GM21786 (cell line): Measurements from ENCODE around the gene CCDC80.
"Not testable (repeated sequence)": the region's sequence is repeated elsewhere in the genome, so short reads cannot be mapped to it uniquely, and the experiment has no call there.

ENCODE experiments used
- ATAC-seq: cut with Tn5 transposase; IDR thresholded peaks from one replicate; pipeline ENCODE4 v1.9.1; 2021; ENCODE audit not compliant: unreplicated experiment

CCDC80 gene

DNA sequence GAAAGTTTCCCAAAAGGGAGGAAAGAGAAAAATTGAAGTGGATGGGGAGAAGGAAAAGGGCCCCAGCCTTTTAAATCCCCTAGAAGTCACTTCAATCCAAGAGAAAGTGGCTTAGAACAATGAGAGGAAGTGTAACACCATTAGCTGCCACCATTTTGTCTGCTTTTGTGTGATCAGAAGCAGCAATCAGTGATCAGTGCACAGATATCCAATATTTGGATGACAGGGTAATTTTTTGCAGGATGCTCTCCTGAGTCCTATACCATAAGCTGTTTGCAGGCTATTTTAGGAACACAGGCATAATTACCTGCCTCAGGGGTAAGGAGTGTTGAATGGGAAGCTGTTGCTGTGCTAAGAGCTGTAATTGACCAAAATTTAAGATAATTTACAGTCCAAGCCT is 47.7 kb downstream of the CCDC80 start:
- ATAC-seq = no peak

DNA sequence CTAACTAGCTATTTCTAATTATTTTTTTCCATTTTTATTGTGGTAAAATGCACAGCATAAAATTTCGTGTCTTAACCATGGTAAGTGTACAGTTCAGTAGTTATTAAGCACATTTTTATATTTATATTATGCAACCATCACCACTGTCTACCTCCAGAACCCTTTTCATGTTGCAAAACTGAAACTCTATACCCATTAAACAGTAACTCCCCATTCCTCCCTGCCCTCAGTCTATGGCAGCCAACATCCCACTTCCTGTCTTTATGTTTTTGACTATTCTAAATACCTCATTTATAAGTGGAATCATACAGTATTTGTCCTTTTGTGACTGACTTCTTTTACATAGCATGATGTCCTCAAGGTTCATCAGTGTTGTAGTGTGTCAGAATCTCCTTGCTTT is 53.6 kb downstream of the CCDC80 start:
- no peak for ATAC-seq

DNA sequence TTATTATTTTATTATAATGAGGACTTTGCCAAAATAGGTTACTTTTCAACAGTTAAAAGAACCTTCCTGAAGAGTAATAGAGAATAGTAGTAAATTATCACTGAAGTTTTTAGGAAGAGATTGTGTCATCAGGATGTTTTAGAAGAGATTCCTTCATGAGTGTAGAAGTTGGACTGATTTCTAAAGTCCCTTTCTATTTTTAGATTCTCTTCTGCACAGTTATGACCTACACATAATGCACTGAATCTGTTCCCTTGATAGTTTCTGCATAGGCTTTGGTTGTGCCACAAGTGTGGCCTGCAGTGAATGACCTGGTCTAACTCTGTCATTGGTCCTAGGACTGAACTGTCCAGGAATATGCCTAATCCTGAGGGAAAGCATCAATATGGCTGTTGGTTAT is 55.2 kb downstream of the CCDC80 start:
- no peak for ATAC-seq

DNA sequence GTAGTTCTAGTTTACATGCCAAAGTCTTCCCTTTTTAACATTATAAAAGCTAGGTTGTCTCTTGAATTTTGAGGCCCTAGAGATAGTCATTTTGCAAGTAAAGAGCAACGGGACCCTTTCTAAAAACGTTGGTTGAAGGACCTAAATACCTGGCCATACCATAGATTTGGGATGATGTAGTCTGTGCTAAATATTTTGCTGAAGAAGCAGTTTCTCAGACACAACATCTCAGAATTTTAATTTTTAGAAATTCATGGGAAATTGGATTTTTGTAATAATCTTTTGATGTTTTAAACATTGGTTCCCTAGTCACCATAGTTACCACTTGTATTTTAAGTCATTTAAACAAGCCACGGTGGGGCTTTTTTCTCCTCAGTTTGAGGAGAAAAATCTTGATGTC is 57.8 kb downstream of the CCDC80 start:
- no peak for ATAC-seq

DNA sequence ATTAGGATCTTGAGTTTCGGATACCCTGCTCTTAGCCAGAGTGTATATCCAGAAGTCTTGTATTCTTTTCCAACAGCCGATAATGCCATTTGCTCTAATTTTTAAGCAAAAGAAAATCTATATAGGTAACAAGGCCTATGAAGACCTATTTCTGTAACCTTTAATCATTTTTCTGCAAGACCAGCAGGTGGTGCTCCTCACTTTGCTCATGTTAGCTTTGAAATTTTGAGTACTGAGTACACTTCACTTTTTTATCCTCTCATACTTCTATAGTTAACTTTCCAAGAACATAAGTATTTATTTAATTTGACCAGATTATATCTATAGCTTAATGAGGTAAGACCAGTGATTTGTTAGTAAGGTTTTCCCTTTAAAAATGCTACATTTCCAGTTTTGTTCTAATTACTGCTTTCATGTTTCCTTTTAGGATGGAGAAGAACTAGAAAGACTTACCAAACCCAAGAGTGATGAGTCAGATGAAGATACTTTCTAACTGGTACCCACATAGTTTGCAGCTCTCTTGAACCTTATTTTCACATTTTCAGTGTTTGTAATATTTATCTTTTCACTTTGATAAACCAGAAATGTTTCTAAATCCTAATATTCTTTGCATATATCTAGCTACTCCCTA is 58.6 kb downstream of the CCDC80 start:
- ATAC-seq = no peak

DNA sequence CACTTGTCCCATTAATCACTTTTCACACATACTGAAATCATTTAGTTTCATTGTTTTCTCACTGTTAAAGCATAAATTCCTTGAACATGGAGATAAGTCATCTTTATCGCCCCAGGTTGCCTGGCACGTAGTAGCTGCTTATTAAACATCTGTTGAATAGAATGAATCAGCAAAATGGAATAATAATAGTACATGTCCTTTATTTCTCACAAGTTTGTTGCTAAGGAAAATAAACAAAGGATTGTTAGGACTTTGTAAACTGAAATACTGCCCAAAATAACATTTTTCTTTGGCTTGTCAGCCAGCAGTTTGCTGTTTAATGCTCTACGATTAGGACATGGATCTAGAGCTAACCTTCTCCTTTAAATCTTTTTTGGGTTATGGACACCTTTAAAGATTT is 61.2 kb downstream of the CCDC80 start:
- no peak for ATAC-seq

DNA sequence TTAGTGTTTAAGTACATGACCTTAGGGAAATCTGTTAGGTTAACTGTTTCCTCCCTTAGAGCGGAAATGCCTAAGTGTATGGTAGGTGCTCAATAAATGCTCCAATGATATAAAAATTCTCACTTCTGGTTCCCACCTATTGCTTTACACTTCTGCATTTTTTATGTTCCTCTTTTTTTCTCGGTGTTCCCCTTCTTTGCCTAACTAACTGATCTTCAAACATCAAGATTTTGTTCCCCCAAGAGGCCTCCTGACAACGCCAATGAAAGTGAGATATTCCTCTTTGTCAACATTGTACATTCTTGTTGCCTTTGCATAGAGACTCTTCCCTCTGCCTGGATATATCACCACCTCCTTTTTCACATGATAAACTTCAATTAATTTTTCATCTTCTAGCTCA is 61.7 kb downstream of the CCDC80 start:
- no peak for ATAC-seq

DNA sequence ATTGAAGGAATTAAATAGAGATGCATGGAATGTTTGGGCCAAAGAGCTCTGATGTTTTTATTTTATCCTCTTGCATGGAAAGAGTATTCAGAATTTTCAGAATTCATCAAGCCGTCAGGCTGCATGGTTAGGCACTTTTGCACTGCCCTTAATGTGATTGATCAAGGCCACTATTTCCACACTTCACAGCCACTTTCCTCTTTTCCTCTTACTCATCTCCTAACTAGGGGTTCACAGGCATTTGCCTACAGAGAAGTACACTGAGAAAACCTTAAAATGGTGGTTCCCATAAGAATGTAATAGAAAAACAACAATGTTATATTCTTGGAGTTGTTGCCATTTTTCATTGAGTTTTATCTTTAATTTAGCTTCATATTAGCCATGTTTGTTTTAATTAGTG is 68.2 kb downstream of the CCDC80 start:
- no peak for ATAC-seq

DNA sequence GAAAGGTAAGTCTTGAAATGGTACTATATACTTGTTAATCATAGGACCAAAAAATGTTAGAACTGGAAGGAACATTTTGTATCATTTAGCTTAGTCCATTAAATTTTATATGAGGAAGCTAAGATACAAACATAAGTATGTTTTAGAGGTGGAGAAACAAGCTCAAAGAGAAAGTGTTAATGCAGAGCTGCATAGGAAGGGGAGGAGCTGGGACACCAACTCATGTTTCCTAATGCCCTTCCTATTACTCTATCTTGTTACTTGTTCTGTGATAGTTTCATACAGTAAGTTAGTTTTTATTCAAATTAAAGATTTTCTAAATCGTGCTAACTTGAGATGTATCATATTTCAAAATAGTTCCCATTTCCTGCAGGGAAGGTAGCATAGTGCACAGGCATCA is 71.7 kb downstream of the CCDC80 start:
- ATAC-seq = no peak

DNA sequence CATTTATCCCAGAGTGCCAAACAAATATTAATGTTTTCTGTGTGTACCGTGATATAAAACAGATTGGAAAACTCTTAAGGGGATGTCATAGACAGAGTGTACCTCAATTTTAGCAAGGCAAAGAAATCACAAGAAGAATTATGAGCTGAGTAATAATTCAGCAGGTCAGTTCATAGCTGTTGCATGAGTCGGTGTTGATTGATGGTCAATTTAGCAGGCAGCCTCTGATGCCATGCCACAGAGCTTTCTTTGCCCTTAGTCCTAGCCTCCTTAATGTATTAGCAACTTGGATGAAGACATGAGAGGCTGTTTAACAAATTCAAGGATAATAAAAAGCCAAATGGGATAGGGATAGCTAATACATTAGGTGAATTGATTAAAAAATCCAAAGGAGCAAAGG is 72.3 kb downstream of the CCDC80 start:
- ATAC-seq = no peak

DNA sequence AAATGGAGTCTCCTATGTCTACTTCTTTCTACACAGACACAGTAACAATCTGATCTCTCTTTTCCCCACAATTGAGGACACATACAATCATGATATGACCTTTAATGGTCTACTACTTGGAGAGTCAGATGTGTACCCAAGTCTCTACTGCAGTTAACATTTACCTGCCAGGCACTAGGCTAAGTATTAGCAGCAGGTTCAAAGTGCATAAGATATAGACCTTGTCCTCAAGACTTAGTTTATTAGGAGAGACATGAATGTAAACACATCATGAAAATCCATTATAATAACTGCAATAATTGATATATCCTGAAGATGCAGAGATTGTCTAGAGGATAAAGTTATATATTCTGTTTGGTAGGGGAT is 76.0 kb downstream of the CCDC80 start:
- ATAC-seq = no peak

DNA sequence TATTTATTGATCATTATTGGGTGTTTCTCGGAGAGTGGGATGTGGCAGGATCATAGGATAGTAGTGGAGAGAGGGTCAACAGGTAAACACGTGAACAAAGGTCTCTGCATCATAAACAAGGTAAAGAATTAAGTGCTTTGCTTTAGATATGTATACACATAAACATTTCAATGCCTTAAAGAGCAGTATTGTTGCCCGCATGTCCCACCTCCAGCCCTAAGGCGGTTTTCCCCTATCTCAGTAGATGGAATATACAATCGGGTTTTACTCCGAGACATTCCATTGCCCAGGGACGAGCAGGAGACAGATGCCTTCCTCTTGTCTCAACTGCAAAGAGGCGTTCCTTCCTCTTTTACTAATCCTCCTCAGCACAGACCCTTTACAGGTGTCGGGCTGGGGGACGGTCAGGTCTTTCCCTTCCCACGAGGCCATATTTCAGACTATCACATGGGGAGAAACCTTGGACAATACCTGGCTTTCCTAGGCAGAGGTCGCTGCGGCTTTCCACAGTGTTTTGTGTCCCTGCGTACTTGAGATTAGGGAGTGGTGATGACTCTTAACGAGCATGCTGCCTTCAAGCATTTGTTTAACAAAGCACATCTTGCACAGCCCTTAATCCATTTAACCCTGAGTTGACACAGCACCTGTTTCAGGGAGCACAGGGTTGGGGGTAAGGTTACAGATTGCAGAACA is 76.5 kb downstream of the CCDC80 start:
- not testable (repeated sequence) for ATAC-seq

DNA sequence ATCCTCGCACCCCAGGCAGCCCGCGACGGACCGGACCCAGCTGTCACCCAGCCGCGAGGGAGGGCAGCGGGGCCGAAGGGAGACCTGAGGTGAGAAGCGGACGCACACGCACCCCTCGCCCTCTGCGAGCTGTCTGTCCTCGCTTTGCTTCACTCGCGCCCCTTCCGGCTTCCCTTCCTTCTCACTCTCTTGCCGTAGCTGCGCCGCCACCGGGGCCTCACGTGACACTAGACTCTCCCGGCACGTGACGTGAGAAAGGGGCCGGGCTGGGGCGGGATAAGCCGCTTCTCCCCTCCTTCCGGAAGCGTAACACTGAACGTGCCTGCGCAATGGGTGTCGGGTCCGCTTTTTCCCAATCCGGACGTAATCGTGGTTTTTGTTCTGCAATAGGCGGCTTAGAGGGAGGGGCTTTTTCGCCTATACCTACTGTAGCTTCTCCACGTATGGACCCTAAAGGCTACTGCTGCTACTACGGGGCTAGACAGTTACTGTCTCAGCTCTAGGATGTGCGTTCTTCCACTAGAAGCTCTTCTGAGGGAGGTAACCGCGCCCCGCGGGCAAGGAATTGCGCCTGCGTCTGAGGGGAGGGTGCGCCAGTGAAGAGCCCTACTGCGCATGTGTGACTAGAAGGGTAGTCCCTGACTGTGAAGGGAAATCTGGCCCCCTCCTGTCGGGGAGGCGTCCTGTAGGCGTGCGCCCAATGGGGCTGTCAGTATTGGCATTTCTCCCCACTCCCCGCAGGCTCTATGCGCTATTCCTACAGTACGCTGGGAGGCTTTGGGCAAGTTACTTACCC is 79.0 kb downstream of the CCDC80 start, which contains the start of the genes ATG3 and SLC35A5:
ATG3 (minus strand) TSS at position 229 of the 796 bp plus-strand sequence. CDS start 434 bp downstream, outside the sequence.
SLC35A5 (plus strand) TSS at position 312 of the 796 bp plus-strand sequence. CDS start 1,359 bp downstream, outside the sequence.
- ATAC-seq = peak; percentile 81

DNA sequence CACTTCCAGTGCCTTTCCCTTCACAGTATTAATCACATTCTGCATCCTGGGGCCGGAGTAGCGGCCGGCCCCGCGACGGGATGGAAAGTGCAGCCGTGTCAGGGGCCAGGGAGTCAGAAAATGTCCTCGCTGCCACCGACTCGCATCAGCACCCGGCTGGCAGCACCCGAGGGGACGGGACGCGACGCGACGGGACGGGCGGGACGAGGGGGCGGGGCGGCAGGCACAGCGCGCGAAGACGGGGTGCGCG is 79.5 kb downstream of the CCDC80 start:
- ATAC-seq = peak; percentile 35

DNA sequence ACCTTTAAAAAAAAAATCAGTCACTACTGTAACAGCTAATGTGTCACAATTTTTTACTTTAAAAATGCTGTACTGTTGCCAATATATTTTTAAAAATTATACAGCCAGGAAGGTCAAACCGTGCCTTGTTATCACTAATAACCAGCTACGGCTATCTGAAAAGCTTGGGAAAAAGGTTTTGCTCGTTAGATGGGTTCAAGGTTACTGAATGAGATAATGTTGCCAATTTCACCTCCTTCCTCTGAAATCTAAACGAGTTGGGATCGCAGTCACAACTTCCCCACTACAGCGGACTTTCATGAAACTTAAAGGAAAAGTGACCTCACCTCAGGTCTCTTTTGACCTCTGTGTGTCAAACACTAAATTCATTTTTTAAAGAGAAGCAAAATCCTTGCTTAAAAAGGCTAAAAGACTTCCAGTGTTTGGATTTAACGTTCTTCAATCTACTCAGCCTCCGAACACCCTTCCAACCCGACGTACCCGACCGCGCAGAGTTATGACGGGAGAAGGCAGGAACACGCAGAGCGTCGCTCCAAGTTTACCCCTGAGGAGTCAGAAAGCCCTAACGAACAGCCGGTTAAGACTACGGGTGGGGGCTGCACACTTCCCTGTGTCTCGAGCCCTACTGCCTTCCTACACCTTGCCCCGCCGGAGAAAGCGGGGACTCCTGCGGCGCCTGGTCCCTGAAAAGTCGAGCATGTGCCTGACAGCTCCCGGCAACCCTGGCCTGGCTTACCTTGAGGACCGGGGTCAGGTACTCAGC is 80.0 kb downstream of the CCDC80 start:
- peak; percentile 10 for ATAC-seq

DNA sequence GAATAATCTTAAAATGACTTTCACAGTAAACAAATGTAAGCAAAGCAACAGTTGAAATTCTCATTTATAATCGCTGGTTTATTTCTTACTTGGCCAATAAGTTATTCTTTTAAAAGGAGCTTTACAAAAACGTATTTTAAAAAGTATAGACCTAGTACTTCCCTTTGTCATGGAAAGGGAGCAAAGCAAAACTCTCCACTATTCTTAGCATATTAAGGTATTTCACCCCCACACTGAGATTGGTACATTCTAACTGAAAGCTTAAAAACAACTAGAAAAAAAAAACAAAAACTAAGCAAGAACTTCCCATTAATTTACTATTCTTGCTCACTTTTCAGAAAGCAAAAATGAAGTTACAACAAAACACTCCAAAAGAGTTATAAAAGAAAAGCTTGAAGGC is 80.6 kb downstream of the CCDC80 start:
- no peak for ATAC-seq

DNA sequence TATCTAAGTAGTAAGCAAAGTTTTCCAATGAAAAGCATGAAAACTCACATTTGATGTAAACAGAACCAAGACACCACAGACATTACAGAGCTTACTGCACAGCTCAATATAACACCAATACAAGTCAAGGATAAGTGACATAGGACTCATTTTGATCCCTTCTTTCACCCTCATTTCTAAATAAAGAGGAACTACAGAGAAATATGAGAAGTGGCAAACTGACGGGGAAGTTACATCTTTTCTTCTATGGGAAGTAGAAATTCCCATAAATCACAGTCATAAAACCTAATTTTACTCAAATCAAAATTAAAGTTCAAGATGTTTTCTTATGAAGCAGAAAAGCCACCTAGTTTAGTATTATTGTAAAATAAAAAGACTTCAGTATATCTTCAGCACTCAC is 83.0 kb downstream of the CCDC80 start:
- no peak for ATAC-seq

DNA sequence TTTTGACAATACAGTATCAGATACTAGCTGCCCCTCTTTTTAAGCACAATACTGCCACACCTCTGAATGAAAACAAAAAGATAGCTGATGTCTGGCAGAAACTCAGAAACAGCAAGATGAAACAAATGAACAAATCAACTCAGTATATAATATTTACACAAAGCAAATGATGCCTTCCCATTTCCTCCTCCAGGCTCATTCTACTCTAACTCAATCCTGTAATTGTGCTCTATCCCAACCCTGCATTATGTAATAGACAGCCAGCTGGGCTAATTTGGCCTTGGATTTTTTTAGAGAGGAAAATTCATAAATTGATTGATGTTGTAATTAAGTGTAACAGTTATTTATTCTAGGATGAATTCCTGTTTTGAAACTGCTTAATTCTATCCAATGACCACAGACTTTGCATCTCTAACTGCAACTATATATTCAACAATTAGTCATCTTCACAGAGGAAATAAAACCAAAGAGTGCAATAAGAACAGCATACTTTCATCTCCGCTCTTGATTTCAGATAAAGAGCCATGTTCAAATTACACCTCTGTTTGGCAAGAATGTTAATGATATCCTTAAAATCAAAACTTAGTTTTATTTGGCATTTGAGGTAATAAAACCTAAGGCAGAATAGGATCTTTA is 85.3 kb downstream of the CCDC80 start:
- no peak for ATAC-seq

DNA sequence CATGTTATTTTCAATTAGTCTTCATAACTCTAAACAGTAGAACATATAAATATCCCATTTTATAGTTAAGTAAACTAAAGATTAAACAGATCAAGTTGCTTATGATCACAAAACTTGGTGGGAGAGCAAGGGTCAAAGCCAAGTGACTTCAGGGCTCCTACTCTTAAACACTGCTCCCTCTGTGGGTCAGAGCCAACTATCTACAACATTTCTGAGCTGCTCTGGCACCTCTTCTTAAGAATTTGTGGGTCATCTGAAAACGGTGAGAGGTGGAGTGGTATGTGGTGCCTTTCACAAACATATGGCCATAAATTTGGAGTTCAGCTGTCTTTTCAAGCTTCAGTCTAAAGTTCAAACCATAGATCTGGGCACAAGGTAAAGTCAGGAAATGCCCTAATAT is 90.1 kb downstream of the CCDC80 start:
- no peak for ATAC-seq
